ENCODE data around the gene LLCFC1. TPM values are rescaled to one million over a fixed set of nuclear protein-coding genes. Genes with fewer than 3 reads are reported as not detected.

LLCFC1 gene
- total RNA-seq, 1 donor from 2014 or later: not detected

GRCh38 chr7:142943706-142944268 is 4.5 kb downstream of the LLCFC1 start:
- Histone ChIP-seq H3K9me3 (no peaks in the 10 kb centered on the region), H3K4me3 (no peak overlapping the region), H3K27me3 (no peaks in the 10 kb centered on the region), H3K4me1 (peaks cover 3% of the 10 kb centered on the region), H3K27ac (no peak overlapping the region), H3K36me3 (no peaks in the 10 kb centered on the region)
- DNase-seq (no peak), ATAC-seq (no peak)
- no peak for TF ChIP-seq CTCF (IDR thresholded peaks at IDR 0.05)
- intact Hi-C loops (cut with DNase I): no loop called here

GRCh38 chr7:142945001-142945400 is 5.7 kb downstream of the LLCFC1 start:
- H3K4me1 ChIP-seq: peaks cover 3% of the 10 kb centered on the region
- no peak for ATAC-seq

GRCh38 chr7:142948603-142949002 is 9.3 kb downstream of the LLCFC1 start:
- Histone ChIP-seq H3K36me3 (no peaks in the 10 kb centered on the region), H3K4me3 (no peak overlapping the region), H3K27me3 (no peaks in the 10 kb centered on the region), H3K27ac (no peak overlapping the region), H3K4me1 (no peaks in the 10 kb centered on the region), H3K9me3 (no peaks in the 10 kb centered on the region)
- TF ChIP-seq CTCF (IDR thresholded peaks at IDR 0.05): no peak
- no peak for DNase-seq
- intact Hi-C loops (cut with DNase I): no loop called here
- no peak for ATAC-seq

More at GRCh38 chr7:142945001-142945400, 5.7 kb downstream of the LLCFC1 start:
- no peak for DNase-seq
- Histone ChIP-seq H3K27ac (no peak overlapping the region), H3K27me3 (no peaks in the 10 kb centered on the region), H3K4me3 (no peak overlapping the region), H3K36me3 (no peaks in the 10 kb centered on the region), H3K9me3 (no peaks in the 10 kb centered on the region)
- TF ChIP-seq CTCF (IDR thresholded peaks at IDR 0.05): no peak
- intact Hi-C loops (cut with DNase I): no loop called here

GRCh38 chr7:142950235-142950634 is 11.0 kb downstream of the LLCFC1 start:
- H3K27ac ChIP-seq: no peak overlapping the region
- no peak for DNase-seq

GRCh38 chr7:142954680-142955268 is 15.5 kb downstream of the LLCFC1 start:
- Histone ChIP-seq H3K4me3 (no peak overlapping the region), H3K4me1 (no peaks in the 10 kb centered on the region), H3K36me3 (no peaks in the 10 kb centered on the region), H3K9me3 (peaks cover 7% of the 10 kb centered on the region), H3K27me3 (no peaks in the 10 kb centered on the region), H3K27ac (no peak overlapping the region)
- no peak for TF ChIP-seq CTCF (IDR thresholded peaks at IDR 0.05)
- no peak for DNase-seq
- no peak for ATAC-seq
- intact Hi-C loops (cut with DNase I): no loop called here

More at GRCh38 chr7:142950235-142950634, 11.0 kb downstream of the LLCFC1 start:
- Histone ChIP-seq H3K27me3 (no peaks in the 10 kb centered on the region), H3K9me3 (peaks cover 7% of the 10 kb centered on the region), H3K4me3 (no peak overlapping the region), H3K36me3 (no peaks in the 10 kb centered on the region), H3K4me1 (no peaks in the 10 kb centered on the region)
- no peak for ATAC-seq
- TF ChIP-seq CTCF (IDR thresholded peaks at IDR 0.05): no peak
- intact Hi-C loops (cut with DNase I): no loop called here
